ENCODE data around the gene SPACA6. TPM values are rescaled to one million over a fixed set of nuclear protein-coding genes. Genes with fewer than 3 reads are reported as not detected.

SPACA6 gene
- total RNA-seq, 4 donors from 2014 or later, result 11.8 to 37.8 (median 17.4) TPM

DNA sequence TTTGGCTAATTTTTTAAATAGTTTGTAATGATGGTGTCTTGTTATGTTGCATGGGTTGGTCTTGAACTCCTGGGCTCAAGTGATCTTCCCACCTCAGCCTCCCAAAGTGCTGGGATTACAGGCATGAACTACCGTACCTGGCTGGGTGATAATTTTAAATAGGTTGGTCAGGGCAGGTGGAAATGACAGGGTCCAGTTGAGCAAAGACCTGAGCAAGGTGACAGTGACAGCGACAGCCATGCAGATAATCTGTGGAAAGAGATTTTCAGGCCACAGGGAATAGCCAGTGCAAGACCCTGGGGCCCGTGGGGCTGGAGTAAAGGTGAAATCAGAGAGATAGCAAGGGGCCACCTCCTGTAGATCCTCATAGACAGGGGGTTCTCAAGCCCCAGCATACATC, 3.5 kb downstream of the SPACA6 start:
- H3K4me3 ChIP-seq, result no peak overlapping the region
- no peak for DNase-seq (ENCODE audit: extremely low spot score)
- no peaks in the 10 kb centered on the region for H3K9me3 ChIP-seq
- peaks cover 18 to 94% (median 73%) of the 10 kb centered on the region in 4 donors for H3K36me3 ChIP-seq
- no peaks in the 10 kb centered on the region for H3K27me3 ChIP-seq
- 90% methylated on average over 3 of the region's 3 CpGs for WGBS
- H3K27ac ChIP-seq (replicated peaks in 1 of 4), result no peak overlapping the region
- TF ChIP-seq, protein P1, sequence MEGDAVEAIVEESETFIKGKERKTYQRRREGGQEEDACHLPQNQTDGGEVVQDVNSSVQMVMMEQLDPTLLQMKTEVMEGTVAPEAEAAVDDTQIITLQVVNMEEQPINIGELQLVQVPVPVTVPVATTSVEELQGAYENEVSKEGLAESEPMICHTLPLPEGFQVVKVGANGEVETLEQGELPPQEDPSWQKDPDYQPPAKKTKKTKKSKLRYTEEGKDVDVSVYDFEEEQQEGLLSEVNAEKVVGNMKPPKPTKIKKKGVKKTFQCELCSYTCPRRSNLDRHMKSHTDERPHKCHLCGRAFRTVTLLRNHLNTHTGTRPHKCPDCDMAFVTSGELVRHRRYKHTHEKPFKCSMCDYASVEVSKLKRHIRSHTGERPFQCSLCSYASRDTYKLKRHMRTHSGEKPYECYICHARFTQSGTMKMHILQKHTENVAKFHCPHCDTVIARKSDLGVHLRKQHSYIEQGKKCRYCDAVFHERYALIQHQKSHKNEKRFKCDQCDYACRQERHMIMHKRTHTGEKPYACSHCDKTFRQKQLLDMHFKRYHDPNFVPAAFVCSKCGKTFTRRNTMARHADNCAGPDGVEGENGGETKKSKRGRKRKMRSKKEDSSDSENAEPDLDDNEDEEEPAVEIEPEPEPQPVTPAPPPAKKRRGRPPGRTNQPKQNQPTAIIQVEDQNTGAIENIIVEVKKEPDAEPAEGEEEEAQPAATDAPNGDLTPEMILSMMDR (IDR thresholded peaks at IDR 0.05), result no peak
- no peak for TF ChIP-seq EP300 (IDR thresholded peaks at IDR 0.05)
- TF ChIP-seq POLR2A (IDR thresholded peaks at IDR 0.05; ENCODE audit: low read depth), result no peak
- no peak for TF ChIP-seq POLR2AphosphoS5 (IDR thresholded peaks at IDR 0.05)
- intact Hi-C loops (cut with DNase I), result no loop called here
- peaks cover 22 to 49% (median 35%) of the 10 kb centered on the region in 4 donors for H3K4me1 ChIP-seq

DNA sequence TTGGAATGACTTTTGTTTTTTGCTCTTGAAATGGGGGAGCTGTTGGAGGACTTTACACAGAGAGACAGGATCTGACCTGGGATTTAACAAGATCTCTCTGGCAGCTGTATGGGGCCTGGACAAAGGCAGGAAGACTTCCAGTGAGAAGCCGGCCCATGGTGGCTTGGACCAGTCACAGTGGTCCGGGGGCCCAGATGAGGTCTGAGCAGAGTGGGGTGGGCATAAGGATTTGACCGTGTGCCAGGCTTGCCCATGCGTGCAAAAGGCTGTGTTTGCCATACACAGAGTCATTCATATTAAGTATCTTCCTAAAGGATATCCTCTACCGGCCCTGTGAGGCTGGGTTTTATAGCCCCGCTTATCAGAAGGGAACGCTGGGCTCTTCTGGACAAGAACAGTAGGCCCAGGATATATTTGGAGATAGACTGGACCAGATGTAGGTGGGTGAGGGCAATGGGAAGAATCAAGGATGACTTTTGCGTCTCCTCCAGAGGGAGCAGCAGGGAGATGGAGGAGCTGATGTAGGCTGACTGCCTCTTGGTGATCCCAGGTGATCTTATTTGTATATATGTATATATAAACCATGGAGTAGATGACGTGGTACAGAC, 4.1 kb downstream of the SPACA6 start:
- H3K36me3 ChIP-seq, result peaks cover 18 to 99% (median 76%) of the 10 kb centered on the region in 4 donors
- 73% methylated on average over 9 of the region's 9 CpGs for whole genome bisulfite sequencing
- H3K4me1 ChIP-seq, result peaks cover 22 to 49% (median 34%) of the 10 kb centered on the region in 4 donors
- no peak overlapping the region for H3K4me3 ChIP-seq
- no peak for DNase-seq (ENCODE audit: extremely low spot score)
- intact Hi-C loops (cut with DNase I), result no loop called here
- no peak overlapping the region for H3K27ac ChIP-seq (replicated peaks in 1 of 4)
- TF ChIP-seq POLR2A (IDR thresholded peaks at IDR 0.05; ENCODE audit: low read depth) (no peak), EP300 (IDR thresholded peaks at IDR 0.05) (no peak), POLR2AphosphoS5 (IDR thresholded peaks at IDR 0.05) (no peak)
- H3K27me3 ChIP-seq, result no peaks in the 10 kb centered on the region
- H3K9me3 ChIP-seq, result no peaks in the 10 kb centered on the region

DNA sequence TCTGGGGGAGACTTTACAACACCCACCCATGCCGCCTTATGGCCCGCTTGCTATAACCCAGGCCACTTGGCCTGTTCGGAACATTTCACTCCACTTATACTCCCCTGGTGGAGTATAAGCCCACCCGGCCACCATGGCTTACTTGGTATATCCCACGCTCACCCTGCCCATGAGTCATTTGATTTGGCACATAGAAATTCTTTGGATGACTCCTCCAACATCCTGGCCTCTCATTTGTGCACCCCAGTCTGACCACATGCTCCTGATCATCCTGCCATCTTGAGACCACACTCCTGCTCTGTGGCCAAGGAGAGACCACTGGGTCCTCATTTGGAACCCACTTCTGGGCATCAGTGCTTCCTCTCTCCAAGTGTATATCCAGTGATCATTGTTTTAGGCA, 5.2 kb downstream of the SPACA6 start:
- no peak for TF ChIP-seq POLR2AphosphoS5 (IDR thresholded peaks at IDR 0.05)
- TF ChIP-seq, protein P1 (IDR thresholded peaks at IDR 0.05), result no peak
- TF ChIP-seq EP300 (IDR thresholded peaks at IDR 0.05), result no peak
- TF ChIP-seq POLR2A (IDR thresholded peaks at IDR 0.05; ENCODE audit: low read depth), result no peak
- H3K9me3 ChIP-seq, result no peaks in the 10 kb centered on the region
- no peak overlapping the region for H3K27ac ChIP-seq (replicated peaks in 1 of 4)
- no peaks in the 10 kb centered on the region for H3K27me3 ChIP-seq
- peaks cover 18 to 89% (median 71%) of the 10 kb centered on the region in 4 donors for H3K36me3 ChIP-seq
- peaks cover 22 to 49% (median 34%) of the 10 kb centered on the region in 4 donors for H3K4me1 ChIP-seq
- WGBS, result 89% methylated on average over 5 of the region's 5 CpGs
- no peak overlapping the region for H3K4me3 ChIP-seq
- no peak for DNase-seq (ENCODE audit: extremely low spot score)
- intact Hi-C loops (cut with DNase I), result no loop called here

DNA sequence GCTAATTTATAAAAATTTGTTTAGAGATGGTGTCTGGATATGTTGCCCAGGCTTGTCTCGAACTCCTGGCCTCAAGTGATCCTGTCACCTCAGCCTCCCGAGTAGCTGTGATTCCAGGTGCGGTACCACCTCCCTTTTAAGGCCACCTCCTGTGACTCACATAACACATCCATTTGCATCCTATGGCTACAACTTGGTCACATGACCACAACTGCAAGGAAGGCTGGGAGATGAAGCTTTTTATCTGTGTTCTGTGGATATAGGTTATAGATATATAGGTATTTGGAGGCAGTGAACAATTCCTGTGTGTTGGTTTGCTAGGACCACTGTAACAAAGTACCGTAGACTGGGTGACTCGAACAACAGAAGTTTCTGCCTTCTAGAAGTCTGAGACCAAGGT, 6.0 kb downstream of the SPACA6 start:
- Histone ChIP-seq H3K27me3 (no peaks in the 10 kb centered on the region), H3K9me3 (no peaks in the 10 kb centered on the region), H3K4me3 (no peak overlapping the region), H3K4me1 (peaks cover 20 to 46% (median 32%) of the 10 kb centered on the region in 4 donors), H3K36me3 (peaks cover 18 to 80% (median 65%) of the 10 kb centered on the region in 4 donors), H3K27ac (replicated peaks in 1 of 4) (no peak overlapping the region)
- WGBS, result 92% methylated on average over 5 of the region's 5 CpGs
- intact Hi-C loops (cut with DNase I), result no loop called here
- DNase-seq (ENCODE audit: extremely low spot score), result no peak
- TF ChIP-seq EP300 (IDR thresholded peaks at IDR 0.05), result no peak
- TF ChIP-seq POLR2A (IDR thresholded peaks at IDR 0.05; ENCODE audit: low read depth), result no peak
- TF ChIP-seq, protein P1 (IDR thresholded peaks at IDR 0.05), result no peak
- TF ChIP-seq POLR2AphosphoS5 (IDR thresholded peaks at IDR 0.05), result no peak

DNA sequence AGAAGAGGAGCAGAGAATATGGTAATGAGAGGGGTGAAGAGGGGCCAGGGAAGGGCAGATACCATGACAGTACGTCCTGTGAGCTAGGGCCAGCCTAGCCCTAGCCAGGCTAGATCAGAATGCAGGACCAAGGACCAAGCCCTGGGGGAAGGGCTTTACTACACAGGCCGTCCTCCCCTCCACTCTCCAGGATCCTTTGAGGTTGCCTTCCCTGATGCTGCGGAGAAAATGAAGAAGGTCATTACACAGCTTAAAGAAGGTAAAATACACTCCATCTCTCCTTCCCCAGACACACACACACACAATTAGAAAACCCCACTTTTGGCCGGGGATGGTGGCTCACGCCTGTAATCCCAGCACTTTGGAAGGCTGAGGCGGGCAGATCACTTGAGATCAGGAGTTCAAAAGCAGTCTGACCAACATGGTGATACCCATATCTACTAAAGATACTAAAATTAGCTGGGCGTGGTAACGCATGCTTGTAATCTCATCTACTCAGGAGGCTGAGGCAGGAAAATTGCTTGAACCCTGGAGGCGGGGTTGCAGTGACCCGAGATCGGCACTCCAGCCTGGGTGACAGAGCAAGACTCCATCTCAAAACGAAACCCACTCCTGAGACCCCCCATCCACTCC, 8.5 kb downstream of the SPACA6 start:
- Histone ChIP-seq H3K27ac (replicated peaks in 1 of 4) (peak overlapping the region; percentile 88 to 94 (median 92)), H3K36me3 (peaks cover 19 to 74% (median 54%) of the 10 kb centered on the region in 4 donors), H3K4me1 (peaks cover 34 to 47% (median 41%) of the 10 kb centered on the region in 4 donors), H3K9me3 (no peaks in the 10 kb centered on the region), H3K4me3 (no peak overlapping the region), H3K27me3 (no peaks in the 10 kb centered on the region)
- 81% methylated on average over 12 of the region's 12 CpGs for WGBS
- no peak for DNase-seq (ENCODE audit: extremely low spot score)
- intact Hi-C loops (cut with DNase I), result loop anchor here (2.0 to 10.0 kb wide), 2 partner anchors 13 to 337 kb away; partner anchors contain the start of genes CLDND2 and ETFB
- TF ChIP-seq EP300 (IDR thresholded peaks at IDR 0.05) (no peak), POLR2A (IDR thresholded peaks at IDR 0.05; ENCODE audit: low read depth) (no peak), POLR2AphosphoS5 (IDR thresholded peaks at IDR 0.05) (no peak)
- TF ChIP-seq, protein P1 (IDR thresholded peaks at IDR 0.05), result no peak

Measured in esophagus muscularis mucosa (tissue), 4 donors.